Ramos (cell line): ENCODE results near the gene FADS1.

Experiments
- in situ Hi-C: fragments of 300-500 bp; cut with MboI; formaldehyde crosslinking; loops from one replicate; pipeline ENCODE4 v1.14.3; 2022; ENCODE audit warnings: low sequenced_read_pairs; ENCODE audit not compliant: unreplicated experiment

Gene FADS1

GRCh38 chr11:61847914-61848581, 31.2 kb upstream of the FADS1 start:
- in situ Hi-C loops = no loop called here

GRCh38 chr11:61846362-61847020, 29.7 kb upstream of the FADS1 start:
- in situ Hi-C loops = no loop called here

- in situ Hi-C loops = no loop called here
Observed at GRCh38 chr11:61844909-61845565, 28.2 kb upstream of the FADS1 start.

GRCh38 chr11:61842528-61842820, 25.7 kb upstream of the FADS1 start:
- in situ Hi-C loops = no loop called here

GRCh38 chr11:61841636-61842527, 25.1 kb upstream of the FADS1 start:
- in situ Hi-C loops = no loop called here

GRCh38 chr11:61840371-61840770, 23.6 kb upstream of the FADS1 start:
- in situ Hi-C loops = no loop called here

GRCh38 chr11:61839742-61840141, 22.9 kb upstream of the FADS1 start:
- in situ Hi-C loops = no loop called here

- in situ Hi-C loops = no loop called here
Observed at GRCh38 chr11:61838921-61839320, 22.1 kb upstream of the FADS1 start.

GRCh38 chr11:61838501-61838900, 21.7 kb upstream of the FADS1 start:
- in situ Hi-C loops = no loop called here

GRCh38 chr11:61837411-61838005, 20.7 kb upstream of the FADS1 start:
- in situ Hi-C loops = no loop called here

- in situ Hi-C loops = no loop called here
Observed at GRCh38 chr11:61836193-61836592, 19.4 kb upstream of the FADS1 start.

GRCh38 chr11:61834278-61835048, 17.7 kb upstream of the FADS1 start:
- in situ Hi-C loops = no loop called here

GRCh38 chr11:61833926-61834277, 17.1 kb upstream of the FADS1 start:
- in situ Hi-C loops = no loop called here

GRCh38 chr11:61833471-61833870, 16.7 kb upstream of the FADS1 start:
- in situ Hi-C loops = no loop called here

- in situ Hi-C loops = no loop called here
Observed at GRCh38 chr11:61832754-61833153, 16.0 kb upstream of the FADS1 start.

GRCh38 chr11:61832207-61832606, 15.4 kb upstream of the FADS1 start:
- in situ Hi-C loops = no loop called here

GRCh38 chr11:61830237-61831105, 13.7 kb upstream of the FADS1 start:
- in situ Hi-C loops = no loop called here

GRCh38 chr11:61829806-61830205, 13.0 kb upstream of the FADS1 start:
- in situ Hi-C loops = no loop called here
